ENCODE results near the gene STIM2.

The STIM2 gene

DNA sequence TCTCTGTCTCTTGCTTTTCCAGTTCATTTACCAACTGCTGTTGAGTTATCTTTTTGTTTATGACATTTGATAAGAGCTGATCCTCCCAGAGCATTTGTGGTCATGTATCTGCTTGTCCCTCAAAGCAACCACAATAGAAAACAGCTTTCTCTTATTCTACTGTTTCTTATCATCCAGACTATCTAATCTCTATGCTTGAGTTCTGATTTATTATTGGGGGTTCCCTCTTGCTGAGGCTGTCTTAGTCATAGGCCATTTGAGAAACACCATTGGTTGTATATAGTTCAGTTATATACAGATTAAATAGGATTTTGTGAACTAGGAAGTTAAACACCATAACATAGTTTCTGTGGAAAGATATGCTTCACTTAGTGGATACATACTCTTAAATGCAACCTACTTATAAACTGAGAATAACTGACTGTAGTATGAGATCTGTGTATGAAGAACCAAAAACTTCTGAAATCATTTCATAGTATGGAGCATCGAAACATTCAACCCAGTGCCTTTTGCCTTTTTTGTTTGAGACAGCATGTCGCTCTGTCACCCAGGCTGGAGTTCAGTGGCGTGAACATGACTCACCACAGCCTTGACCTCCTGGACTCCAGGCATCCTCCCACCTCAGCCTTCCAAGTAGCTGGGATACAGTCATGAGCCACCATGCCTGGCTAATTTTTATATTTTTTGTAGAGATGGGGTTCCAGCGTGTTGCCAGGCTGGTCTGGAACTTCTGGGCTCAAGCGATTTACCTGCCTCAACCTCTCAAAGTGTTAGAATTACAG lies 75.8 kb downstream of the STIM2 start:
- TF ChIP-seq, protein P1, sequence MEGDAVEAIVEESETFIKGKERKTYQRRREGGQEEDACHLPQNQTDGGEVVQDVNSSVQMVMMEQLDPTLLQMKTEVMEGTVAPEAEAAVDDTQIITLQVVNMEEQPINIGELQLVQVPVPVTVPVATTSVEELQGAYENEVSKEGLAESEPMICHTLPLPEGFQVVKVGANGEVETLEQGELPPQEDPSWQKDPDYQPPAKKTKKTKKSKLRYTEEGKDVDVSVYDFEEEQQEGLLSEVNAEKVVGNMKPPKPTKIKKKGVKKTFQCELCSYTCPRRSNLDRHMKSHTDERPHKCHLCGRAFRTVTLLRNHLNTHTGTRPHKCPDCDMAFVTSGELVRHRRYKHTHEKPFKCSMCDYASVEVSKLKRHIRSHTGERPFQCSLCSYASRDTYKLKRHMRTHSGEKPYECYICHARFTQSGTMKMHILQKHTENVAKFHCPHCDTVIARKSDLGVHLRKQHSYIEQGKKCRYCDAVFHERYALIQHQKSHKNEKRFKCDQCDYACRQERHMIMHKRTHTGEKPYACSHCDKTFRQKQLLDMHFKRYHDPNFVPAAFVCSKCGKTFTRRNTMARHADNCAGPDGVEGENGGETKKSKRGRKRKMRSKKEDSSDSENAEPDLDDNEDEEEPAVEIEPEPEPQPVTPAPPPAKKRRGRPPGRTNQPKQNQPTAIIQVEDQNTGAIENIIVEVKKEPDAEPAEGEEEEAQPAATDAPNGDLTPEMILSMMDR (IDR thresholded peaks at IDR 0.05) = no peak
- no peak overlapping the region for H3K27ac ChIP-seq
- DNase-seq (ENCODE audit: low spot score) = no peak
- no peak overlapping the region for H3K4me3 ChIP-seq

DNA sequence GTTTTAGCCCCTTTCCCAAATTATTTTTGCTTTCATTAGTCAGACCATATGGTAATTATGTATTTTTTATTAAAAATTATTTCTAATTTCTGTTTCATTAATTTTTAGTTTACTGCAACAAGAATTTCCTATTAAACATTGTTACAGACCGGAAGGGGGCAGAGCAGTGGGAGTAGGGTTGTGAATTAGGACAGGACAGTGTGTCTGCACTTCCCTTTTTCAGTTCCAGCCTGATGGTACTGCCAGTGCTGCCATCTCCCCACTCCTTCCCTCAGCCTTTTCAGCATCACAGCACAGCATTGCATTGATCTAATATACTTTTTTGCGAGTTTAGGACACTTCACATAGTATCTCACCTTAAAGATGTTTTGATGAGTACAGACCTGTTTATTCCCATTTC lies 76.5 kb downstream of the STIM2 start:
- no peak overlapping the region for H3K27ac ChIP-seq
- H3K4me3 ChIP-seq = no peak overlapping the region
- no peak for DNase-seq (ENCODE audit: low spot score)
- TF ChIP-seq, protein P1 (IDR thresholded peaks at IDR 0.05) = no peak

DNA sequence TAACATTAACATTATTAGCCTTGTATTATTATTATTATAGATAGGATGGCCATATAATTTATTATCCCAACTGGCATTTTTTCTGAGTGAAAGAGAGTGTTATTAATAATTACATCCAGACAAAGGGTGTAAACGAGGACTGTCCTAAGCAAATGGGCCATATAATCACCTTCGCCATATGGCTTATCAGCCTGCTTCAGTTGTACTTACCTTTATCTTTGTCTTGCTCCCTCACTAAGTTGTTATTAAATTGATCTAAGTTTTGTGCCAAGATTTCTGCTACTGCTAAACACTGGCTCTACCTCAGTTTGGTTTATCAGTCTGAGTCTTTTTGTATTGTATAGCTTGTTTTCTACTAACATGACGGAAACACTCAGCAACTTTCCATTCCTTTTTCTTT lies 76.9 kb downstream of the STIM2 start:
- Histone ChIP-seq H3K27ac (no peak overlapping the region), H3K4me3 (no peak overlapping the region)
- DNase-seq (ENCODE audit: low spot score) = no peak
- TF ChIP-seq, protein P1 (IDR thresholded peaks at IDR 0.05) = no peak

DNA sequence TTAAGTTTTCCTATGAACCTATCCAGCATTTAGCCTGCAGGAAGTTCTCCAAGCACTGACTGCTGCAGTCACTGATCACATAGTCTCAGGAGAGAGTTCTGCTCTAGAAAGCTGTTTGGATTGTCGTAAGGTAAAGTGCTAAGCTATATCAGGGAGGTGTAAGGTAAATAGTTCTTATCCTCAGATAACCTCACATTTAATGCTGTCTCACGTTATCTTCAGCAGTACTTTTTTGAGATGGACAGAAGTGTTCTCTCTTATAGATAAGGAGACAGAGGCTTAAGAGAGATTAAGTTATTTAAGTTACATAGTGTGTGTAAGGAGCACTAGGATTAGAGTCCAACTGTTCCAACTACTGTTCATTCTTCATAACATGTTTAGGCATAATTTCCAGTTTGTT lies 77.9 kb downstream of the STIM2 start:
- H3K27ac ChIP-seq = no peak overlapping the region
- no peak overlapping the region for H3K4me3 ChIP-seq
- DNase-seq (ENCODE audit: low spot score) = no peak
- TF ChIP-seq, protein P1 (IDR thresholded peaks at IDR 0.05) = no peak

DNA sequence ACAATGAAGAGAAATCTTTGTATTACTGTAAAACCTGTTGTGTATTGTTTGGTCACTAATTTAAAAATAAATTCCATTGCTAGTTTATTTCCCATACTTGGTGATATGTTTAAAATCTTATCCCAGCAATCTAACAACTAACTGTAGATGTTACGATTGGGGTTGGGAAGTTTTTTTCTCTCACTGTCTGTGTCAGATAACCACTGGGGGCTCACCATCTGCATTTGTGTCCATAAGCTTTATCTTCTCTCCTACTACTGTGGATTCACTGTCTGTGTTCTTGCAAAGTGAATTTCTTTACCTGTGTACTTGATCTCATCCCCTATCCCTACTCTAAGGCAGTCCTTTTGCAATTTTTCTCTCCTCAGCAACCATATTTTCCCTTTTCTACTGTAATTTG lies 81.3 kb downstream of the STIM2 start:
- TF ChIP-seq, protein P1 (IDR thresholded peaks at IDR 0.05) = no peak
- Histone ChIP-seq H3K27ac (no peak overlapping the region), H3K4me3 (no peak overlapping the region)
- no peak for DNase-seq (ENCODE audit: low spot score)

DNA sequence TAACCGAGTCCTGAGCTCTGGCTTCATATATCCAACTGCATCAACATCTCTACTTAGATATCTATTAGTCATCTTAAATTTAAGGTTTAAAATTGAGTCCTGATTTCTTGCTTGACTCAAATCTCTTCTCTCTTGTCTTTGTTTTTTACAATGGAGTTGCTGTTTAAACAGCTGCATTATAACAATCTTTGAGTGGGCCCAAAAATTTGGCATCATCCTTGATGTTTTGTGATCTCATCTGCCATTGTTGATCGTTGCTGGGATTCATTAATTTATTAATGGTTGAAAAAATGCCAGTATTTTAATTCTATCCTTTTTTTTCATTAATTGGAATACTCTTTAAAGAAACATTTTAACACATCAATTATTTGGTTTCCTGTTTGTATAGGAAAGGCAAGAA lies 82.2 kb downstream of the STIM2 start:
- Histone ChIP-seq H3K4me3 (no peak overlapping the region), H3K27ac (no peak overlapping the region)
- TF ChIP-seq, protein P1 (IDR thresholded peaks at IDR 0.05) = no peak
- DNase-seq (ENCODE audit: low spot score) = no peak

DNA sequence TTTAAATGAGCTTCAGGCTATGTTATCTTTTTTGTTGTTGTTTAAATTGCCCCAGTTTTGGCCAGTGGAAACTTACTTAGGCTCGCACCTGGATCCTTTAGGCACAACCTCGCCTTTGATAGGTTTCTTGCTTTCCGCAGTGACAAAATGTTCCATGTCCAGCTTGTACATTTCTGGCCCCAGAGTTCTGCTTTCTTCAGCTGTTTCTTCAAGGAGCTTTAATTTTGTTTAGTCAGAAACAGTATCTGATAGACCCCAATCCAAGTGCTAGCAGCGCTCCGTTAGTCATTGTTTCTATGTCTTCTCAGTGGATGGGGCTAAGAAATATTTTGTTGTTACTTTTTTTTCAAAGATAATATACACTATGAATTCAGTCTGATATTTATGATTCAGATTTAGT lies 82.8 kb downstream of the STIM2 start:
- H3K4me3 ChIP-seq = no peak overlapping the region

More for the DNA sequence above, 82.8 kb downstream of the STIM2 start:
- DNase-seq (ENCODE audit: low spot score) = no peak
- TF ChIP-seq, protein P1 (IDR thresholded peaks at IDR 0.05) = no peak
- no peak overlapping the region for H3K27ac ChIP-seq

All from coronary artery (tissue), 2 donors.